ENCODE results near the gene C1orf198. TPM values are rescaled to one million over a fixed set of nuclear protein-coding genes. Genes with fewer than 3 reads are reported as not detected.

Gene C1orf198
- total RNA-seq, 1 donor from 2014 or later = 73.9 TPM

DNA sequence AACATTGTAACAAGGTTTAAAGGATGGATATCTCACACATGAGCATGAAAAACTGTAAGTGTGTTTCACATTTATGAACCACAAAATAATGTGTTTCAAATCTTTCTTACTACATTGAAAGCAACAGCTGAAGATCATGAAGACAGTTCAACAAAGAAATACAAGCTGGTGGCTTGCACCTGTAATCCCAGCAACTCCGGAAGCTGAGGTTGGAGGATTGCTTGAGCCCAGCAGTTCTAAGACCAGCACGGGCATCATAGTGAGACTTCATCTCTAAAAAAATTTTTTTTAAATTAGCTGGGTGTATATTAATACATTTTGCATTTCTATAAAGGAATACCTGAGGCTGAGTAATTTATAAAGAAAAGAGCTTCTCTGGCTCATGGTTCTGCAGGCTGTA, 27.1 kb upstream of the C1orf198 start:
- DNase-seq (ENCODE audit: low spot score) = peak; percentile 65
- intact Hi-C loops (cut with DNase I) = no loop called here

DNA sequence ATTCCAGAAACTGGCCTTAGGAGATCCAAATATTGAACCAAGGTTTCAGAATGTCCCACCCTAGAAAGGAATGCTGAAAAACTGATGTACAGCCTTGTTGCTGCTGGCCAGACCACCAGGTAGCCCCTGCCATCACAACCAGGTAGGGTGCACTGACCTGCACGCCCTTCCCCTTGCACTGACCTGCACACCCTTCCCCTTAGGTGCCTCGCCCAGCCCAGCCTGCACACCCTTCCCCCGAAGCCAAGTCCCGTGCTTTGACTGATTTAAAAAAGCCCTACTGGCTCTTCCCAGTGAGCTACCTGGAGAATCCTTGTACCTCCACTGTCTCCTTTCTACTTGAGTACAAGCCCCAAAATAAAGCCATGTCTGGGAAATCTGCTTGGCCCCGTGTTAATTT, 26.3 kb upstream of the C1orf198 start:
- intact Hi-C loops (cut with DNase I) = no loop called here
- DNase-seq (ENCODE audit: low spot score) = peak; percentile 68

DNA sequence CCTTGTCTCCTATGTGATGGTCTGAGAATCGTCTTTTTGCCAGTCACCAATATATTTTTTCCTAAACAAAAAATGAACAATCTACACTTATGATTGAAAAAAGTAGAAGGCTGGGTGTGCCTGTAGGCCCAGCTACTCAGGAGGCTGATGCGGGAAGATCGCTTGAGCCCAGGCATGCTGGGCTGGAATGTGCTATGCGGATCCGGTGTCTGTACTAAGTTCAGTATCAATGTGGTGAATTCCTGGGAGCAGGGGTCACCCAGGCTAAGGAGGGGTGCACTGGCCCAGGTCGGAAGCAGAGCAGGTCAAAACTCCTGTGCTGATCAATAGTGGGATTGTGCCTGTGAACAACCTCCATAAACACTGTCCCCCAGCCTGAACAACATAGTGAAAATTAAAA, 25.7 kb upstream of the C1orf198 start:
- peak; percentile 41 for DNase-seq (ENCODE audit: low spot score)
- intact Hi-C loops (cut with DNase I) = no loop called here

DNA sequence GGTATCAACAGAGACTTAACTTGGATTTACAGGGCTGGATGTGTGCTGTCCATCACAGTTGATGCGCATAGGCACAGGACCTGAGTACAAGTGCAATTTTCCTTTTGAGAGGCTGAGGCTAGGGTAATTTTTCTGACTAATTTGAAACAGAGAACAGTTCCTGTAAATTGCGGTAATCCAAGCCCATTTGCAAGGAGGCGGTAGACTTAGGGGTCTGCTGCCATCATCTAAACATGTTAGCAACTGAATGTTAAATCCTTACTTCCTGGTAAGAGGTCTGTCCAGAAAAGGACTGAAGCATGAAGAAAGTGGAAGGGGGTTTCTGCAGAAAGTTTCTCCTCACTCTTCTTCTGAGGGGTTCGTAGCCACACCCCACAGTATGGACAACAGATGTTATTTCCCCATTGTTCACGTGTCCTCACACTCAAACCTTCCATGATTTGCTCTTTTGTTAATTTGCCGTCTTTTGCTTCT, 23.7 kb upstream of the C1orf198 start:
- peak; percentile 15 for DNase-seq (ENCODE audit: low spot score)
- intact Hi-C loops (cut with DNase I) = no loop called here

DNA sequence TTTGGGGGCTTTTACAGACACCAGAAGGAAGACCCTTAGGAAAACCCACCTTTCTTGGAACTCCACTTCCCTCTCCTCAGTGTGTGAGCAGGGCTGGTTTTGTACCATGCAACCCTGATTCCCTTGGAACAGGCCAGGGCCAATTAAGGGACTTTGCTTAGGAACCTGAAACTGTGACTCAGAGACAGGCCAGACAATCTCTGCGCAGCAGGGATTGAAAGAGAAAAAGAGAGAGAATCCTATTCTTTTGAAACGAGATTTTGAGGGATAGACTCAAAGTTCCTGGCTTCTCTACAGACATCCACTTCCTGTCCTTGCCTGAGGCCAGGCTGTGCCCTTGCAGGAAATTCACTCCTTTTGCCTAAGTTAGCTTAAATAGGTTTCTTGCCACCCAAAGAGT, 23.1 kb upstream of the C1orf198 start:
- intact Hi-C loops (cut with DNase I) = no loop called here

DNA sequence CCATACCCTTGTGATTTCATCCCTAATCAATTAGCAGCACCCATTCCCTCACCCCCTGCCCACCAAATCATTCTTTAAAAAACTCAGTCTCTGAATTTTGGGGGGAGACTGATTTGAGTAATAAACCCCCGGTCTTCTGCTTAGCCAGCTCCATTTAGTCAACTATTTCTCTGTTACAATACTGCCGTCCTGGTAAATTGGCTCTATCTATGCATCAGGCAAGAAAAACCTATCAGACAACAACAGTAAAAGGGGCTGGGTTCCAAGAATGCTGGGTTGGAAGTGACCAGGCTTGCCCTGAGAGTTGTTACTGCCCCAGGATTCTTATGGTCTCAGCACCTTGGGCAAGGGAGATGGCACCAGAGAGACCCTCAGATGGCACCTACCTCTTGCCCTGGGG, 16.3 kb upstream of the C1orf198 start:
- no peak for DNase-seq (ENCODE audit: low spot score)
- intact Hi-C loops (cut with DNase I) = no loop called here

More for the DNA sequence above, 23.1 kb upstream of the C1orf198 start:
- peak; percentile 57 for DNase-seq (ENCODE audit: low spot score)

DNA sequence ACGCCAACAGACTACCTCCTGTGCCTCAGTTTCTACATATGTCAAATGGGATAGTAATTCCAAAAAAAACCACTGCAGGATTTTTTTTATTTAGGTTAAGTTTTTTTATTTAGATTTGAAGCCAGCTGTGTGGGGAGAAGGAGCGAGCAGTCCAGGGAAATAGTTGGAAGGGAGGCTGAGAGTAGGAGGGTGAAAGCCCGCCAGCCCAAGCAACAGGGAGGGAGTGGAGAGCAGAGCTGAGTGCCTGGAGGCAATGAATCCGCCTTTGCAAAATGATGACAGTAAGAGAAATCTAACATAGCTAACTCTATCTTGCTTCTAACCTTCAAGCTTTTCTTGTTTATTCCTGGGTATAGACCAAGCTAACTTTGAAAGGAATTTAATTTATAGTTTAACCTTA, 15.6 kb upstream of the C1orf198 start:
- intact Hi-C loops (cut with DNase I) = no loop called here

DNA sequence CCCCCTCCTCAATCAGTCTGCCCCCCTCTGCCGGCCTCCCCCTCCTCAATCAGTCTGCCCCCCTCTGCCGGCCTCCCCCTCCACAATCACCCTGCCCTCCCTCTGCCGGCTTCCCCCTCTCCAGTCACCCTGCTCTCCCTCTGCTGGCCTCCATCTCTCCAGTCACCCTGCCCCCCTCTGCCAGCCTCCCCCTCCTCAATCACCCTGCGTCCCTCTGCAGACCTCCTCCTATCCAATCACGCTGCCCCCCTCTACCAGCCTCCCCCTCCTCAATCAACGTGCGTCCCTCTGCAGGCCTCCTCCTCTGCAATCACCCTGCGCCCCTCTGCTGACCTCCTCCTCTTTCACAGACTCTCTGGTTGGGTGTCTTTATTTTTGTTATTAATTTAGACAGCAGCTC, 11.5 kb upstream of the C1orf198 start:
- no peak for DNase-seq (ENCODE audit: low spot score)
- intact Hi-C loops (cut with DNase I) = loop anchor here (5.0 kb wide), 1 partner anchor 33 kb away; no protein-coding TSS in a partner anchor

More for the DNA sequence above, 15.6 kb upstream of the C1orf198 start:
- DNase-seq (ENCODE audit: low spot score) = peak; percentile 27

DNA sequence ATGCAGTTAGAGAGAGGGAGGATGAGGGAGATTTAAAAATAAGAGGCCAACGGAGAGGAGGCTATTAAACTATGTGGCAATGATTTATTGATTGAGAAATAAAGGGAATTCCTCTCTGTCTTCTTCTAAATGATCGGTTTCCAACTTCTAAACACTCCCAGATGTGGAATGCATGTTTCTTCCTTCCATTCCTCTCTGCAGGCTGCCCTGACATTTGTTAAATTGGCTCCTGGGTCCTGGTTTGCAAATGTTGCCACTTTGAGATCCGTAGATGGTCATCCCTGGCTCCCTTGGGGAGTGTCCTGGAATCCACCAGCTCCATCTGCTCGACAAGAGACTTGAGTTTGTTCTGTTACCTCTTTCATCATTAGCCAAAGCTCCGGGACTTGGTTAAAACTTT, 10.3 kb upstream of the C1orf198 start:
- intact Hi-C loops (cut with DNase I) = loop anchor here (5.0 kb wide), 1 partner anchor 34 kb away; no protein-coding TSS in a partner anchor
- no peak for DNase-seq (ENCODE audit: low spot score)

DNA sequence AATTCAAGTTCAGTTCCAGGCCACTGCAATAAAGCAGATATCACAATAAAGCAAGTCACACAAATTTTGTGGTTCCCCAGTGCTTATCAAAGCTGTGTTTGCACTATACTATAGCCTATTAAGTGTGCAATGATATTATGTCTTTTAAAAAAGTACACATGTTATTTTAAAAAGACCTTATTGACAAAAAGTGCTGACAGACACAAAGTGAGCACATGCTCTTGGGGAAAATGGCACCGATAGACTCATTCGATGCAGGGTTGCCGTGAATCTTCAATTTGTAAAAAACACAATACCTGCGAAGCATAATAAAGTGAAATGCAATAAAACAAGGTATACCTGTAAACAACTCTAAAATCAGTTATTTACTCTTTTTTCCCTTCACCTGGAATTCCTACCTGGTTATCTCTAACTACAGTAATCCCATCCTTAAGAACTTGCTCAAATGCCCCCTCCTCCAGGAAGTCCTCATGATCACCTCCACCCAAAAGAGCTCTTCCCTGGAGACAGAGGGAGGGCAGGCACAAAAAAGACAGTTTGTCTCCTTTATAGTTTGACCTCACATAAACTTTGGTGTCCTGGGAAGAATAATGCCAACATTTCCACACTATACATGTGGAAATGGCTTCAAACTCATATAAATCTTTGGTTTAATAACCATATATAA, 9.7 kb upstream of the C1orf198 start:
- DNase-seq (ENCODE audit: low spot score) = no peak
- intact Hi-C loops (cut with DNase I) = loop anchor here (5.0 kb wide), 1 partner anchor 34 kb away; no protein-coding TSS in a partner anchor

DNA sequence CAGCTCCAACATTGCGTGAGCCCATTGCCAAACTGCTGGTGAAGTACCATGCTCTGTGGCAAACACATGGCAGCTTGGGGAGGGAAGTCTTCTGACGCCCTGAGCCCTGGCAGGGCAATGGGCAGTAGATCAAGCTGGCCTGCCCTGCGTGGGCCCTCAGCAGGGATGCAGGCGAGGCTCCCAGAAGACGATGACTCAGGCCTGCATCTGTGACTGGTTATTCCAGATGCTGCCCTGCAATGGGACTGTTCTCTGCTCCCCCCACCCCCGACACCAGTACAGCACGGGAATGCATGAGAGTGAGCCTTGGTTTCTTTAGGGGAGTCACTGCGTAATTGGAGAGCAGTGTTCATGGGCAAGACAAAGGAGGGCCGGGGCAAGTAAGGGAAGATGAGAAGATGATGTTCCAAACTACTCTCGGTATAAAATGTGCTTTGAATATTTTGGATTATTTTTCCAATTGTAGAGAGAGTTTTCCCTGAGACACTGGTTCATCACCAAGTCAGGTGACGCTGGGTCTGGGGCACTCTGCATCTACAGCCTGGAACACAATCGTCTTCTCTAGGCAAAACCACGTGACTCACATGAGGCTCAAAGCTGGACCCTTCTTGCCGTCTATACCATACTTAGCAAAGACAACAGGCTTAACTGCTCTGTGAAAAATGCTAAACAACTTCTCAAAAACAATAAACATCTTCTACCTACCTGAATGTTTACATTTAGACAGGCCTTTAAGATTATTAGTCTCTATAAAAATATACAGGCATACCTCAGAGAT, 9.0 kb upstream of the C1orf198 start:
- no peak for DNase-seq (ENCODE audit: low spot score)
- intact Hi-C loops (cut with DNase I) = loop anchor here (5.0 kb wide), 1 partner anchor 35 kb away; no protein-coding TSS in a partner anchor

DNA sequence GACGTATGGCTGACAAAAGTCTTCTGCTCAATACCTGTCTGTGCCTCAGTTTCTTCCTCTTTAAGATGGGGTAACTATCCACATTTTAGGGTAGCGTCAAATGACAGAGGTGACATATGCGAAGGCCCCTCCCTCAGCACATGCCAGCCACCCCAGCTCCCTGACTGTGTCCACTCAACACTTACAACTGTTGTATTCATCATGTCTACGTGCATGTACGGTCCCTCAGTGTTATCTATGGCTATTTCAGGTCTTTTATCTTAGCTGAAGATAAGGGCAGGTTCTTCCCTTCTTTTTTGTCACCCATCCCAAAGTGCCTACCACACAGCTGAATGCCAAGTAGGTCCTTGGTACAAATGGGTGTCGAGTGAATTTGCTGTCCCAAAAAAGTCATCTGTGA, 8.3 kb upstream of the C1orf198 start:
- intact Hi-C loops (cut with DNase I) = loop anchor here (5.0 kb wide), 1 partner anchor 36 kb away; no protein-coding TSS in a partner anchor

DNA sequence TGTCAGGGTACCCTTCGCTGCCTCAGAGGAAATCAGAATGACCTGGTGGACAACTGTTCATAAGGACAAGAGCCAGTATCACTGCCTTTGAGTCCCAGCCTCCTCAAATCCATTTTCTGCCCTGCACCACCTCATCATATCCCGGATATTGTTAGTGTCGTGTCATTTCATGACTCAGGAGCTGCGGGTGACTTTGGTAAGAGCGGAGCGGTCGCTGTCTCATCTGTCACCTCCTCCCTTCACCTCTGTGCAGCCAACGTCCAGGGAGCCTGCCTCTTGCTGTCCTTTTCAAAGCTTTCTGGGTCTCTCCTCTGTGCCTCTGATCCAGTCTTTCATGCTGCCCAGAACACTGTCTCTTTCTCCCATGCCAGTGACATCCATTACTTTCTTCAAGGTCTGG, 7.0 kb upstream of the C1orf198 start:
- intact Hi-C loops (cut with DNase I) = loop anchor here (5.0 kb wide), 1 partner anchor 37 kb away; no protein-coding TSS in a partner anchor
- DNase-seq (ENCODE audit: low spot score) = no peak

More for the DNA sequence above, 8.3 kb upstream of the C1orf198 start:
- DNase-seq (ENCODE audit: low spot score) = no peak

DNA sequence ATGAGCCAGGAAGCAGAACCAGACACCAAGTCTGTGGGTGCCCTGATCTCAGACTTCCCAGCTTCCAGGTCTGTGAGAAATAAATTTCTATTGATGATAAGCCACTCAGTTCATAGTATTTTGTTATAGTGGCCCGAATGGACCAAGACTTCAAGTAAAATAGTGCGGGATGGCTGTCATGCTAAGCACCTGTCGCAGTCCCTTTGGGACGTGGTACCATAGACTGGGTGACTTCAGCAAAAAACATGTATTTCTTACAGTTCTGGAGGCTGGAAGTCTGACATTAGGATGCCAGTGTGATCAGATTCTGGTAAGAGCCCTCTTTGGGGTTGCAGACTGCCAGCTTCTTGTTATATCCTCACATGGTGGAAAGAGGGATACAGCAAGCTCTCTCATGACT, 2.6 kb upstream of the C1orf198 start:
- intact Hi-C loops (cut with DNase I) = no loop called here
- DNase-seq (ENCODE audit: low spot score) = peak; percentile 14

DNA sequence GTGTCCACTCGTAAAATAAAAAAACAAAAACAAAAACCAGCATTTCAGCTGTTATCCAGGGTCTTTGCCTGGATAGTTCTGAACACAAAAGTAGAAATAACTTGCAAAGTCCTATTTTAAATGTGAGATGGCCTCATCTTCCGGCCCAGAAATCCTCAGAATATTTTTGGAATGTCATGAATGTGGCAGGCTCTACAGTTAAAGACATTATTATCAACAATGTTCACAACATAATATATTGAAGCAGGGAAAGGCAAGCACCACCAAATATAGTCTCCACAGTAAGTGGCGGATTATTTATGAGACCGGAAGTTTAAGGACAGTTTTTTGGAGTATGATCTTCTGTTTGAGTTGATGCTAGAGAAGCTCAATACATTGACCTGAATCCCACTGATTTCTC, 1.2 kb upstream of the C1orf198 start:
- no peak for DNase-seq (ENCODE audit: low spot score)
- intact Hi-C loops (cut with DNase I) = loop anchor here (5.0 kb wide), 2 partner anchors 62 to 108 kb away; partner anchors contain the start of genes ARV1 and TTC13

DNA sequence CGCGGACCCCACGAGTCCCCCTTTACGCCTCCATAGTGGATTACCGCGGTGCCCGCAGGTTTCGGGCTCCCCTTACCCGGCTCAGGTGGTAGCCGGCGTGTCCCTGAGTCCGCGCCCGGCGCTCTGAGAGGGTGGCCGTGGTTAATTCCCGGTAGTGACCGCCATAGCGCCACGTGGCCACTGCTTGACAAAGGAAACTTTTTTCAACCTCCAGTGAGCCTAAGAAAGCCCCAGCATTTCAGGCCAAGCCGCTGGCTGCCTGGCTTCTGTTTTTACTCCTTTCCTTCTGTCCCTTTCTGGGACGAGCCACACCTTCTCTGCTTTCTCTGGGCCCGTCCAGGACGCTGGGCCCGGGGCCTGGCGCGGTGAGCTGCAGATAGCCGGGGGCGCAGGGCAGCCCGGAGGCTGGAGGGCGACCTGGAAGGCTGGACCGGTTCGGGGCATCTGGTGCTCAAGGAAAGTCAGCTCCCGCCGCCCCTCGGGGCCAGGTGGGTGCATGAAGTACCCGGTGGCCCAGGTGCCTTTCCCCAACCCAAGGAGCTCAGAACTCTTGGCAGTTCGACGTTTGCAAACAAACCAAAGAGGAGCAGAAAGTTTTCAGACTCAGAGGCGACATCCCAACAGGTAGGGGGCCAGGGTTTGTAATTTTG, 540 bp upstream of the C1orf198 start:
- intact Hi-C loops (cut with DNase I) = loop anchor here (5.0 kb wide), 2 partner anchors 62 to 108 kb away; partner anchors contain the start of genes ARV1 and TTC13
- peak; percentile 82 for DNase-seq (ENCODE audit: low spot score)

DNA sequence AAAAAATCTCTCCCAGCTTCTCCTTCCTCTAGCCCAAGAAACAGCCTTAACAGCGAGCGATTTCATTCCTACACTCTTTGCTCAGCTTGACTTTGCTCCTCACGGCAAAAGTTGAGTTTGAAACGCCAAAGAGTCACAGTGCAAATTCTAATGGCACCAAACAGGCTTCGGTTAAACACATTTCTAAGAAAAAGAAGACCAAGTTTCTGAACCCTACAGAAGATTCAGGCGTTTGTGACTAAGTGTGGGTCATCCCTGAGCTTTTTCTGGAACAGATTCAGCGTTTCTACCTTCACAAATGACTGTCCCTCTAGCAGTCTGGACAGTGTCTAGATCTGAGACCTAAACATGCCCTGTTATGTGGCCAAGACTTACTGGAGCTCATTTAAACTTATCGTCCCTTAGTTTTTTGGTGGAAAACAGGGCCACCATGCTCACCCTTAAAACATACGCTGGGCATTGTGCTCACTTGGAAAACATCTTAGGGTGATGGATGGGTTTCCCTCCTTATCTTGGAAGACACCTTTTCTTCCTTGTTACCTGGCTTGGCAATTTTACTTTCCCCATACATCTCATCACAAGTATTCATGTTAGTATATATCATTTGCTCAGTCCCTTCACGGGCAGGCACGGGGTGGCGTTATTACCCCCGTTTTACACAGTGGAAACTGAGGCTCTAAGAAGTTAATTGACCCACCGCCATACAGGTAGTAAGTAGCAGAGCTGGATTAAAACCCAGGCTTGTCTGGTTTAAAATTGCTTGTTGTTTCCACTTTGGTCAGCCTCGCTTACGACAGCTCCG, 1.0 kb downstream of the C1orf198 start:
- DNase-seq (ENCODE audit: low spot score) = no peak
- intact Hi-C loops (cut with DNase I) = loop anchor here (2.0 to 5.0 kb wide), 3 partner anchors 43 to 110 kb away; partner anchors contain the start of genes ARV1 and TTC13

DNA sequence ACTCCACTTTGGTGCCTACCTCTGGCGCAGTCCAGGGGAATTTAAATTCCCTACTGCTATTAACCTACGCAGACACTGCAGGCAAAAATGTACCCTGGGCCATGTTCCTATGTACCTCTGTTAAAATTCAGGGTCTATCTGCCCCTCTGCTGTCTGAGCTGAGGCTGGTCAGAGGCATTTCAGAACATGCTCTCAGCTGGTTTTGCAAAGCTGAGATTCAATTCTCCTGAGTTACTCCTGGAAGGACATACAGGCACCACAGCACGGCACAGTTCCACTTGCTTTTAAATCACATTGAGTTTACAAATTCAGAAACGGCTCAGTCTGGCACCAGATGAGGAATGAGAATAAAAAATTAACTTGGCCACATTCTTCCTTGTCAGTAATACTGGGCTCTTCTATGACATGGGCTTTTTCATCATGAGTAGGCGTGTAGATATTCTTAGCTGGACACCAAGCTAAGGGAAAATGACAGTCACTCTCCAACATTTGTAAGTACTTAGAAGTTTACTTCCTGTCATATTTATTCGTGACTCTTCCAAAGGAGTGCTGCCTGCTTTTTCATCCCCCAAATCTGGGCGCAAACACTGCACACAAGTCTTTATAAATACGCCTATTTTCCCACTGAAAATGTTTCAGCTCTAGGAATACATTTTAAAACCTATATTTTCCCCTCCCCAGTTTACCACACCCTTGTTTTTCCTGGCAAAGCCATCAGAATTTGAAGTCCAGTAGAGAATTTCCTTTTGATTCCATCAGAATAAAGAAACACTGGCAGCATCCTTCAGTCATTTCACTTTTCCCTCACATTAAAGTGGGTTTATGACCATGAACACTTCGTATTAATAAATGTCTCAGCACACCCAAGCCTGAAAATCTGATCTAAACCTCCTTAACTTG, 1.9 kb downstream of the C1orf198 start:
- intact Hi-C loops (cut with DNase I) = loop anchor here (2.0 to 5.0 kb wide), 3 partner anchors 42 to 111 kb away; partner anchors contain the start of genes ARV1 and TTC13
- peak; percentile 27 for DNase-seq (ENCODE audit: low spot score)
